Psoas muscle (tissue), 8 donors: Measurements from ENCODE around the gene IGF2BP3. TPM values are rescaled to one million over a fixed set of nuclear protein-coding genes. Genes with fewer than 3 reads are reported as not detected.

ENCODE experiments used
- ATAC-seq, 4 donors: fragments of 200-7000 bp; cut with Tn5 transposase; one replicate each; pipeline ENCODE4 v1.9.1; 2020; ENCODE audit warnings: moderate library complexity in 3 of 4, mild to moderate bottlenecking in 2 of 4
- DNase-seq, 2 donors: peaks; one replicate each; pipeline ENCODE4 v3.0.0-alpha.2; 2020
- H3K27ac ChIP-seq: fragments of 200-600 bp; one replicate; pipeline ENCODE4 v1.8.0; 2022
- H3K27me3 ChIP-seq, 3 donors: fragments of 200-600 bp in 1 of 3; one replicate each; pipeline versions ENCODE4 v1.6.1 to v1.8.0; 2013 to 2022; ENCODE audit warnings: low read length in 2 of 3, mild to moderate bottlenecking in 2 of 3, moderate library complexity in 1 of 3; ENCODE audit not compliant: insufficient read depth in 3 of 3
- H3K36me3 ChIP-seq, 2 donors: fragments of 200-600 bp in 1 of 2; one replicate each; pipeline versions ENCODE4 v1.6.1 to v1.8.0; 2013 to 2022; ENCODE audit warnings: low read depth in 1 of 2, mild to moderate bottlenecking in 1 of 2, moderate library complexity in 1 of 2; ENCODE audit not compliant: insufficient read depth in 1 of 2
- H3K4me1 ChIP-seq: fragments of 200-600 bp; one replicate; pipeline ENCODE4 v1.8.0; 2022
- H3K4me3 ChIP-seq: fragments of 200-600 bp; one replicate; pipeline ENCODE4 v1.8.0; 2022; ENCODE audit warnings: mild to moderate bottlenecking
- H3K9me3 ChIP-seq: fragments of 200-600 bp; one replicate; pipeline ENCODE4 v1.8.0; 2022
- CTCF ChIP-seq: fragments of 200-600 bp; IDR thresholded peaks from one replicate; pipeline ENCODE4 v1.8.0; 2022; ENCODE audit warnings: antibody characterized with exemption
- WGBS, 3 donors: extraction: QIAGEN DNeasy Blood & Tissue Kit; methylation state at CpG; one replicate each; pipeline versions ENCODE4 v1.1.6 to v1.1.7; 2013; 5-methylcytosine and 5-hydroxymethylcytosine counted together
- intact Hi-C, 2 donors: fragments of 100-400 bp; cut with DNase I; formaldehyde crosslinking; loops; one replicate each; pipeline versions ENCODE4 v1.11.0 to v1.14.2; 2022
- polyA plus RNA-seq, 3 donors: library from polyadenylated mRNA; stranded (reverse); fragments of 200-250 nt; gene quantifications; one replicate each; pipeline ENCODE4 v1.2.3, GENCODE V29; 2013
- total RNA-seq, 4 donors: library from RNA; stranded (reverse); fragmentation: NEBNext Ultra II Directional in 2 of 4; extraction: Animal tissue kit (Norgen Biotek cat#: 25700) in 2 of 4; gene quantifications; one replicate each; pipeline versions ENCODE4 v1.2.1 to v1.2.4, GENCODE V29; 2021 to 2023
- donor health status: healthy with polysubstance abuse.
- donor health status: DM: no; HTN: no; CAD: no; lungs with moderate emphysema.
- donor health status: Bipolar disorder and iron deficiency.
- donor health status: healthy.
- donor health status: DM: yes; HTN: yes; CAD: no.
- donor health status: DM: no; HTN: no; CAD: no.
- donor health status: DM: no; HTN: no; CAD: no.
- donor health status: DM: yes; HTN: yes; CAD: no.

IGF2BP3 gene
- total and polyA plus RNA-seq, 7 donors, result 0.03 to 0.73 (median 0.34) TPM

GRCh38 chr7:23292623-23293022 is 177.7 kb downstream of the IGF2BP3 start:
- no peak for TF ChIP-seq CTCF
- WGBS, 3 donors, result 92 to 94% (median 94%) methylated on average over 4 of the region's 4 CpGs
- ATAC-seq (no peak), DNase-seq (no peak)
- intact Hi-C loops, result no loop called here
- Histone ChIP-seq H3K4me1 (no peaks in the 10 kb centered on the region), H3K27me3 (no peaks in the 10 kb centered on the region), H3K4me3 (no peak overlapping the region), H3K36me3 (no peaks in the 10 kb centered on the region), H3K9me3 (no peaks in the 10 kb centered on the region), H3K27ac (no peak overlapping the region)

- no peak for DNase-seq
- H3K4me3 ChIP-seq, result no peak overlapping the region
- 69 to 82% (median 70%) methylated on average over 3 of the region's 3 CpGs for WGBS, 3 donors
- TF ChIP-seq CTCF, result no peak
- H3K27me3 ChIP-seq, result no peaks in the 10 kb centered on the region
- H3K27ac ChIP-seq, result no peak overlapping the region
- H3K9me3 ChIP-seq, result no peaks in the 10 kb centered on the region
- no peaks in the 10 kb centered on the region for H3K4me1 ChIP-seq
- intact Hi-C loops, result no loop called here
- H3K36me3 ChIP-seq, result no peaks in the 10 kb centered on the region
- no peak for ATAC-seq
Observed at GRCh38 chr7:23291957-23292560, 178.2 kb downstream of the IGF2BP3 start.

DNA sequence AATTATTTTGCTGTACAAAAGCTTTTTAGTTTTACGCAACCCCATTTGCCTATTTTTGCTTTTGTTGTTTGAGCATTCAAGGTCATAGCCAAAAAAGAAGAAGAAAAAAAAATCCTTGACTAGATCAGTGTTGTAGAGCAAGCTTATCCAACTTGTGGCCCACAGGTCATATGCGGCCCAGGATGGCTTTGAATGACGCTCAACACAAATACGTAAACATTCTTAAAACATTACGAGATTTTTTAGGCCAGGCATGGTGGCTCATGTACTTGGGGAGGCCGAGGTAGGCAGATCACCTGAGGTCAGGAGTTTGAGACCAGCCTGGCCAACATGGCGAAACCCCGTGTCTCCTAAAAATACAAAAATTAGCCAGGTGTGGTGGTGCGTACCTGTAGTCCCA is 179.3 kb downstream of the IGF2BP3 start:
- intact Hi-C loops, result no loop called here
- Histone ChIP-seq H3K9me3 (no peaks in the 10 kb centered on the region), H3K27ac (no peak overlapping the region), H3K27me3 (no peaks in the 10 kb centered on the region), H3K36me3 (no peaks in the 10 kb centered on the region), H3K4me1 (no peaks in the 10 kb centered on the region), H3K4me3 (no peak overlapping the region)
- WGBS, 3 donors, result 91 to 96% (median 95%) methylated on average over 9 of the region's 9 CpGs
- no peak for TF ChIP-seq CTCF
- ATAC-seq (no peak), DNase-seq (no peak)

DNA sequence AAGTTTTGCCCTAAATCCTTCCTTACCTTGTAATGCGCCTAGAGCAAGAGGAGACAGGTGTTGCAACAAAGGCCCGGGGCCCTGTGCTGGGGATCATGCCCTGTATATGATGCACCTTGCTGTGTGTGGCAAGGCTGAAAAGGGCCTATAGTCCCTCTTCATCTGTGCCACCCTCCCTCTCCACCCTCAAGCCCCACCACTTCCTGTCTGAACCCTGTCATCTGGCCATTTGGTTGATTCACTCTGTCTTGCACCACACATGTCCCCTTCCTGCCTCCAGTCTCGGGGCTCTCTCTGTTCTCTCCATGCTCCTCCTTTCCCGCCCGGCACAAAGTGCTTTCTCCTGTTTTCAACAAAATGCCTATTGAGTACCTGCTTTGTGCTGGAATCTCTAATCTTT is 182.7 kb downstream of the IGF2BP3 start:
- no peak for ATAC-seq
- no peaks in the 10 kb centered on the region for H3K36me3 ChIP-seq
- no peaks in the 10 kb centered on the region for H3K27me3 ChIP-seq
- no peaks in the 10 kb centered on the region for H3K9me3 ChIP-seq
- no peak overlapping the region for H3K4me3 ChIP-seq
- intact Hi-C loops, result no loop called here
- DNase-seq, result no peak
- no peaks in the 10 kb centered on the region for H3K4me1 ChIP-seq
- no peak overlapping the region for H3K27ac ChIP-seq
- WGBS, 3 donors, result 87 to 94% (median 91%) methylated on average over 5 of the region's 5 CpGs
- no peak for TF ChIP-seq CTCF
